ENCODE results near the gene CEP112. TPM values are rescaled to one million over a fixed set of nuclear protein-coding genes. Genes with fewer than 3 reads are reported as not detected.

The CEP112 gene
- total RNA-seq, 4 donors from 2014 or later, result 15.8 to 50.3 (median 20.2) TPM

- ATAC-seq (ENCODE audit: low FRiP score), result no peak
- DNase-seq (ENCODE audit: low spot score), result no peak
- TF ChIP-seq, protein P1, sequence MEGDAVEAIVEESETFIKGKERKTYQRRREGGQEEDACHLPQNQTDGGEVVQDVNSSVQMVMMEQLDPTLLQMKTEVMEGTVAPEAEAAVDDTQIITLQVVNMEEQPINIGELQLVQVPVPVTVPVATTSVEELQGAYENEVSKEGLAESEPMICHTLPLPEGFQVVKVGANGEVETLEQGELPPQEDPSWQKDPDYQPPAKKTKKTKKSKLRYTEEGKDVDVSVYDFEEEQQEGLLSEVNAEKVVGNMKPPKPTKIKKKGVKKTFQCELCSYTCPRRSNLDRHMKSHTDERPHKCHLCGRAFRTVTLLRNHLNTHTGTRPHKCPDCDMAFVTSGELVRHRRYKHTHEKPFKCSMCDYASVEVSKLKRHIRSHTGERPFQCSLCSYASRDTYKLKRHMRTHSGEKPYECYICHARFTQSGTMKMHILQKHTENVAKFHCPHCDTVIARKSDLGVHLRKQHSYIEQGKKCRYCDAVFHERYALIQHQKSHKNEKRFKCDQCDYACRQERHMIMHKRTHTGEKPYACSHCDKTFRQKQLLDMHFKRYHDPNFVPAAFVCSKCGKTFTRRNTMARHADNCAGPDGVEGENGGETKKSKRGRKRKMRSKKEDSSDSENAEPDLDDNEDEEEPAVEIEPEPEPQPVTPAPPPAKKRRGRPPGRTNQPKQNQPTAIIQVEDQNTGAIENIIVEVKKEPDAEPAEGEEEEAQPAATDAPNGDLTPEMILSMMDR (IDR thresholded peaks at IDR 0.05), result no peak
Measured at GRCh38 chr17:65609286-65609685, 582.6 kb downstream of the CEP112 start.

DNA sequence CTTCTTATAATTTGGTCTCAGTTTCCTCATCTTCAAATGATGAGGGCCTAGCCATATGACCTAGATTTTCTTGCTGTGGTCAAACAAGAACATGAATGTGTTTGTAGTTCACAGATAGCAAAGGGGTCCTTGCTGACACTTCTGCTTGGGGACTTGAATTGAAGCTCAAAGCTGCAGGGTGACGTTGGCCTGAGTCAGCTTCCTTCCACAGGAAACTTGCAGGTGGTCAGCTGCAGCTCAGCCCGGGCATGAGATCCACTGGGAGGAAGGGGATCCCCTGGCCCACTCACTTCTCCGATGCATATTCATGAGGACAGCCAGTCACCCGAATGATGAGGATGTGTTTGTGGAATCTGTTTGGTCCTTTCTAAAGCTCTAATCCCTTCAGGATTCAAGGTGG is 587.9 kb downstream of the CEP112 start:
- no peak for DNase-seq (ENCODE audit: low spot score)
- no peak for ATAC-seq (ENCODE audit: low FRiP score)
- TF ChIP-seq, protein P1 (IDR thresholded peaks at IDR 0.05), result no peak

GRCh38 chr17:65601881-65602280 is 590.1 kb downstream of the CEP112 start:
- TF ChIP-seq, protein P1 (IDR thresholded peaks at IDR 0.05), result no peak
- no peak for ATAC-seq (ENCODE audit: low FRiP score)

GRCh38 chr17:65601145-65601544 is 590.8 kb downstream of the CEP112 start:
- TF ChIP-seq, protein P1 (IDR thresholded peaks at IDR 0.05), result no peak
- no peak for DNase-seq (ENCODE audit: low spot score)
- ATAC-seq (ENCODE audit: low FRiP score), result no peak

More at GRCh38 chr17:65601881-65602280, 590.1 kb downstream of the CEP112 start:
- DNase-seq (ENCODE audit: low spot score), result no peak

GRCh38 chr17:65600518-65600917 is 591.4 kb downstream of the CEP112 start:
- no peak for ATAC-seq (ENCODE audit: low FRiP score)
- no peak for DNase-seq (ENCODE audit: low spot score)
- TF ChIP-seq, protein P1 (IDR thresholded peaks at IDR 0.05), result no peak

DNA sequence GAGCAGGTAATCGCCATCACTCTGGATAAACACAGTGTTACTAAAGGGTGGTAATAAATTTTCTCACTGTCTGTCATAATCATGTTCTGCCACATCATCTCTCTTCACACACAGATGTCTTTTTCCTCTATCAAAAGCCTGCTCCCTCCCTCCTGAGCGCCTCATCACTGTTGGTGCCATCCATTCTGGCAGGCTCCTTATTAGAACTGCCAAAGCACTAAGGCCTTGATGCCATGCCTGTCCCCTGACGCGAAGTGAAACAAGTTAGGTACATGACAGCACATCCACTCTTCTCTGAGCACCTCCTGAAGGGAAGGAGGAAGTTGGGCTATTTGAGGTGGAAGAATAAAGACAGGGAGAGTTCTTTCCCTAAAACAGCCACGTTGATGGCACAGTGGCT is 592.3 kb downstream of the CEP112 start:
- TF ChIP-seq, protein P1 (IDR thresholded peaks at IDR 0.05), result no peak
- ATAC-seq (ENCODE audit: low FRiP score), result no peak

DNA sequence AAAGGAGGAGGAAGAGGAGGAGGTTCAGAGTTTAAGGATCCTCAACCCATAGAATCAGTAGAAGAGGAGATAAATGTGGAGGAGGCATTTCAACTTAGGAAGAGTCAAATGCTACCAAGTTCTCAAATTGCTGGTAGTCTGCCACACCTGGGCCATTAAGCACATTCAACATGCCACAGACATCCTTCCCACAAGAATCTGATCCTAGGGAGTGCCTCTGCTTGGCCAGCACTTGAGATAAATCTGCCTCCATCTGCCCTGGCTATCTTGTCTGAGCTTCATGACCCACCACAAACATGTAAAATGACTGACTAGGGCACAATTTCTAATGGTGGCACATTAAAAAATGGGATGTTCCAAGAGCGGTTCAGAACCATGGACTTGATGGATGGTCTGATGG is 593.2 kb downstream of the CEP112 start:
- ATAC-seq (ENCODE audit: low FRiP score) (no peak), DNase-seq (ENCODE audit: low spot score) (no peak)
- TF ChIP-seq, protein P1 (IDR thresholded peaks at IDR 0.05), result no peak

More for the DNA sequence above, 592.3 kb downstream of the CEP112 start:
- no peak for DNase-seq (ENCODE audit: low spot score)
